Suprapubic skin (tissue), 4 donors: Measurements from ENCODE around the gene STARD13.

Source experiments
- CTCF ChIP-seq, 2 donors: fragments of 200-600 bp in 1 of 2; fragments of 450-650 bp in 1 of 2; sonication (generic) in 1 of 2; IDR thresholded peaks; one replicate each; pipeline ENCODE4 v1.5.1; 2016 to 2019; ENCODE audit warnings: antibody characterized with exemption in 2 of 2, mild to moderate bottlenecking in 1 of 2, moderate library complexity in 1 of 2
- EP300 ChIP-seq: sonication (generic); formaldehyde crosslinking; IDR thresholded peaks from one replicate; pipeline ENCODE4 v1.6.1; 2017; ENCODE audit warnings: antibody characterized with exemption
- POLR2A ChIP-seq, 2 donors: fragments of 450-650 bp; IDR thresholded peaks; one replicate each; pipeline ENCODE4 v1.6.1; 2017; ENCODE audit warnings: antibody characterized with exemption in 2 of 2, mild to moderate bottlenecking in 2 of 2, moderate library complexity in 2 of 2
- POLR2AphosphoS5 ChIP-seq, 3 donors: sonication (generic); formaldehyde crosslinking; IDR thresholded peaks; one replicate each; pipeline ENCODE4 v1.6.1; 2017; ENCODE audit warnings: antibody characterized with exemption in 3 of 3

- TF ChIP-seq POLR2A (IDR thresholded peaks at IDR 0.05) (no peak), CTCF (IDR thresholded peaks at IDR 0.05) (no peak), POLR2AphosphoS5 (IDR thresholded peaks at IDR 0.05) (no peak), EP300 (no peak)
These were observed 232.0 kb downstream of the STARD13 start for GRCh38 chr13:33053397-33054066.
